ENCODE data around the gene TWIST2.

Gene TWIST2

GRCh38 chr2:238891457-238892203, 43.7 kb downstream of the TWIST2 start:
- in situ Hi-C loops (cut with MboI; ENCODE audit: low pct_unique_long_range_greater_than_20kb, low sequenced_read_pairs, unreplicated experiment) = no loop called here
- TF ChIP-seq CTCF (IDR thresholded peaks at IDR 0.05; ENCODE audit: extremely low read depth, insufficient read depth, missing control alignments) = no peak
- DNase-seq (ENCODE audit: low spot score) = no peak

GRCh38 chr2:238892204-238892500, 44.3 kb downstream of the TWIST2 start:
- TF ChIP-seq CTCF (IDR thresholded peaks at IDR 0.05; ENCODE audit: extremely low read depth, insufficient read depth, missing control alignments) = no peak
- in situ Hi-C loops (cut with MboI; ENCODE audit: low pct_unique_long_range_greater_than_20kb, low sequenced_read_pairs, unreplicated experiment) = no loop called here
- DNase-seq (ENCODE audit: low spot score) = no peak

GRCh38 chr2:238892796-238893195, 44.9 kb downstream of the TWIST2 start:
- no peak for TF ChIP-seq CTCF (IDR thresholded peaks at IDR 0.05; ENCODE audit: extremely low read depth, insufficient read depth, missing control alignments)
- in situ Hi-C loops (cut with MboI; ENCODE audit: low pct_unique_long_range_greater_than_20kb, low sequenced_read_pairs, unreplicated experiment) = no loop called here
- no peak for DNase-seq (ENCODE audit: low spot score)

- in situ Hi-C loops (cut with MboI; ENCODE audit: low pct_unique_long_range_greater_than_20kb, low sequenced_read_pairs, unreplicated experiment) = no loop called here
- DNase-seq (ENCODE audit: low spot score) = no peak
- no peak for TF ChIP-seq CTCF (IDR thresholded peaks at IDR 0.05; ENCODE audit: extremely low read depth, insufficient read depth, missing control alignments)
Measured at GRCh38 chr2:238893349-238894000, 45.6 kb downstream of the TWIST2 start.

- TF ChIP-seq CTCF (IDR thresholded peaks at IDR 0.05; ENCODE audit: extremely low read depth, insufficient read depth, missing control alignments) = no peak
- DNase-seq (ENCODE audit: low spot score) = no peak
- in situ Hi-C loops (cut with MboI; ENCODE audit: low pct_unique_long_range_greater_than_20kb, low sequenced_read_pairs, unreplicated experiment) = no loop called here
Measured at GRCh38 chr2:238894226-238894949, 46.5 kb downstream of the TWIST2 start.

- in situ Hi-C loops (cut with MboI; ENCODE audit: low pct_unique_long_range_greater_than_20kb, low sequenced_read_pairs, unreplicated experiment) = no loop called here
- no peak for DNase-seq (ENCODE audit: low spot score)
- no peak for TF ChIP-seq CTCF (IDR thresholded peaks at IDR 0.05; ENCODE audit: extremely low read depth, insufficient read depth, missing control alignments)
Measured at GRCh38 chr2:238894950-238895298, 47.0 kb downstream of the TWIST2 start.
